Tibial nerve (tissue), 3 donors: ENCODE measurements around the gene COPA.

Source experiments
- CTCF ChIP-seq, 5 experiments: fragments of 200-600 bp in 3 of 5; fragments of 450-650 bp in 2 of 5; sonication (generic) in 3 of 5; IDR thresholded peaks; one replicate each; pipeline ENCODE4 v1.5.1; 2016 to 2019; ENCODE audit warnings: antibody characterized with exemption in 5 of 5, mild to moderate bottlenecking in 3 of 5, moderate library complexity in 2 of 5
- POLR2A ChIP-seq, 2 donors: fragments of 450-650 bp; IDR thresholded peaks; one replicate each; pipeline ENCODE4 v1.6.1; 2017; ENCODE audit warnings: antibody characterized with exemption in 2 of 2, mild to moderate bottlenecking in 2 of 2, moderate library complexity in 2 of 2

- TF ChIP-seq CTCF (IDR thresholded peaks at IDR 0.05) = no peak
- TF ChIP-seq POLR2A (IDR thresholded peaks at IDR 0.05) = no peak
These were observed 10.2 kb upstream of the COPA start for GRCh38 chr1:160353223-160353622.
